NCI-H2196 (cell line): ENCODE results near the gene GCLC.

ENCODE experiments used
- DNase-seq: peaks from one replicate; lab custom pipeline; 2025; ENCODE audit not compliant: unreplicated experiment; lab: John Stamatoyannopoulos, UW

The GCLC gene

DNA sequence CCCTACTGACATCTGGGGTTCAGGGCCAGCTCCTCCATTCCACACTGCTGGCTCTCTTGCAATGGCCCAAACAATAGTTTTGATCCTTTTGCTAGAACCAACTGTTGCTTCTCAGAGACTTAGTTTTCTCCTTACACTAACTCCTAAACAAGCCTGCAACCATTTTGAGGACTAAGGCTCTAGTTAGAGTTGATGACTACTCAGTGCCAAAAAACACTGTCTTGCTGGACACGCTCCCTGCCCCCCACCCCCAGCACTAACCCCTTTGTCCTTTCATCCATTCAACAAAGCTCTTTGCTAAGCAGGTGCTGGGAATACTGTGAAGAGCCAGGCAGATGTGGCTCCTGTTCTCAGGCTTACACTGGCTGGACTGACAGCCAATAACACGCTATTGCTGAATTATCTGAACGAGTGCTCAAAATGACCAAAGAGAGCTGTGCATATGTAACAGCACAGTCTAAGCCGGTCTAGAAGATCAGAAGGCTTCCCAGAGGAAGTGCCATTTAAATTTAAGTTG, 17.6 kb downstream of the GCLC start:
- DNase-seq: peak; percentile 58

DNA sequence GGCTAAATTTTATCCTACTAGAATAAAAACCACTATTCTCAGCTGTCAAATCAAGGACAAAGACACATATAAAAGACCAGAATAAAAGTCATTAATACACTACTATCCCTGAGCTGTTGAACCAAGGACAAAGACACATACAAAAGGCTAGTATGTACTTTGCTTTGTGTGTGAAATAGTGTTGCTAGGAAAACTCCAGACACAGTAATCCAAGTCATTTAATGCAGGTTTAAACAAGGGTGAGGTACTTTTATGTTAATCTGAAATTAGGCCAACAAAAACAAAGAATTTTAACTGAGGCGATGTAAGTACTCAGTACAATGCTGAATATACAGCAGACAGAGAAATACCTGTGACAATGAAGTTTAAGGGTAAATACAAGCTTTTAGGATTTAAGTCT, 18.9 kb downstream of the GCLC start:
- DNase-seq: no peak

GRCh38 chr6:53524455-53524815, 20.5 kb downstream of the GCLC start:
- DNase-seq: no peak

DNA sequence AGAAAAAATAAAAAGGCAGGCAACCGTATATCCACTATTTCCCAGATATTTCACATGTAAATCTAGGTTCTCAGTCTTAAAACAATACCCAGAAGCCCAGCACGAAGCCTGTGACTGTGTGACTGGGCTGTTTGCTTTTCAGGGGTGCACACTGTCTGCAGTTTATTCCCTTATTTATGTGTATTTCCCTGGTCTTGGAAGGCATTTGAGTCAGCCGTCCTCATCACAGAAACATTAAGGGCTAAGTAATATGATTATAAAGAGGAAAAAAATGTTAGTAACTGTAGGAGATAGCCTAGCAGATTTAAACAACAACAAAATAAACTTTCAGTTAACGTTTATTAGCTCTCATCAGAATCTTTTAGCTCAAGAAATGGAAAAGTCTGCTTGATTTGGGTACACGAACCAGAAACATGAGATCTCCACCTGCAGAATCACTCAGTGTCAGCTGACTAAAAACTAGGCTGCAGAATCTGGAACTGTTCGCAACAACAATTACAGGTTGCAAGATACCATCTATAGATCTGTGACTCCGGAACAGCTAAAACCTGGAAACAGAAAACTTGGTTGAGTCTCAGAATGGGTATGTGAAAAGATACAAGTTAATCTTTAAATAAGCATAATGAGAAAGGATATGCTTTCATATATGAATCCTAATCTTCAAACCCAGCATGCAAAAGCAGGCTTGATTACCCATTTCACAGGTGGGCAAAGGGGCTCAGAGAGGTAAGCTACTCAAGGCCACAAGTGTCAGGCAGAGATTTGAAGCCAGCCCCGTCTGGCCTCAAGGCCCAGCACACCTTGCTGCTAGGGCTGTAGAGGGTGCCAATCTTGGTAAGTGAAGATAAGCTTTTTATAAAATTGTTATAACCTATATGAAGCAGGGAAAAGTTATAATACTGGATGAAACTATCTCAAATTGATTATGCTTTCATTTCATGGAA, 21.1 kb downstream of the GCLC start:
- no peak for DNase-seq

DNA sequence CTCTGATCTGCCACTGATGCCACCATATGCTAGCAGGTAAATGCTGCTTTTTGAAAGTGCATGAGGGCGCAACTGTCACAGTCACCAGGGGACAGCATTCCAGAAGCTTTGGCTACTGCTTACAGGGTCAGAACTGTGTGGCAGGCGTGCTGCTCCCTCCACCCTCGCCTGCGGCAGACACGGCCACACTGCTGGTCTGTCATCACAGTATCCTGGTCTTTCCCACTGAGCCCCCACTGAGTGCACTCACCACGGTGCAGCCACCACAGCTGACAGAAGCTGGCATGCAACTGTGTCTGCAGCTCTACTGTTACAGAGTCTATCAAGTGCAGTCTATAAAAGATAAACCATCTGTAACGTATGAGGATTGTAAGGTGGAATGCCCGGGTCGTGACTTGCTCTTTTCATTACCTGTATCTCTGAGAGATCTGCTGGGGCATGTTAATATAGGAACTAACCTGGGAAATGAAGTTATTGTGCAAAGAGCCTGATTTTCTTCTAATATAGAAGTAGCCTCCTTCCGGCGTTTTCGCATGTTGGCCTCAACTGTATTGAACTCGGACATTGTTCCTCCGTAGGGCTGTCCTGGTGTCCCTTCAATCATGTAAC, 24.5 kb downstream of the GCLC start:
- DNase-seq: no peak

DNA sequence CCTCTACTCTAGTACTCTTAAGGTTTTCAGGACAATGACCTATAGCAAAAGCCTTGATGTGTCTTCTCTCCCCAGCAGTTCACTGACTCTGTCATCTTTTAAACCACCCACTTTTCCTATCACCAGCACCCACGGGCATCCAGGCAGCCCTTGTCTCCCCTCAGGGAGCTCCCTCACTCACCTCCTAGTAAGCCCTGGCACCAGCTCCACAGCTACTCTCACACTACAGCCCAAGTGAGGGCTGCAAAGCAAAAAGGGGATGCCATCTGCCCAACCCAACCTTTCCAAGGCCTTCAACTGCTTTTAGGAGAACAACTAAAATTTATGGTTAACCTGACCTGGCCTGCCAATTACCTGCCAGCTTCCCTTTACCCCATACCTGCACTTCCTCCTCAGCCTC, 26.0 kb downstream of the GCLC start:
- no peak for DNase-seq

DNA sequence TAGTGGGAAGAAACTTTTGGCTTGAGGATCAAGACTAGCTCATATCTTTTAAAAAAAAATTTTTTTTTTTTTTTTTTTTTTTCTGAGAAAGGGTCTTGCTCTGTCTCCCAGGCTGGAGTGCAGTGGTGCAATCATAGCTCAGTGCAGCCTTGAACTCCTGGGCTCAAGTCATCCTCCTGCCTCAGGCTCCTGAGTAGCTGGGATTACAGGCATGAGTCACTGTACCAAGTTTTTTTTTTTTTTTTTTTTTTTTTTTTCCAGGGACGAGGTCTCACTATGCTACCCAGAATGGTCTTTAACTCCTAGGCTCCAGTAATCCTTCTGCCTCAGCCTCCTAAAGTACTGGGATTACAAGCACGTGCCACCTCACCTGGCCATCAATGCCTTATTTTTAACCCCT, 27.9 kb downstream of the GCLC start:
- no peak for DNase-seq

GRCh38 chr6:53514677-53515076, 30.2 kb downstream of the GCLC start:
- DNase-seq: no peak

GRCh38 chr6:53513519-53513966, 31.4 kb downstream of the GCLC start:
- no peak for DNase-seq

- DNase-seq: no peak
These were observed 31.8 kb downstream of the GCLC start for GRCh38 chr6:53513056-53513455.

DNA sequence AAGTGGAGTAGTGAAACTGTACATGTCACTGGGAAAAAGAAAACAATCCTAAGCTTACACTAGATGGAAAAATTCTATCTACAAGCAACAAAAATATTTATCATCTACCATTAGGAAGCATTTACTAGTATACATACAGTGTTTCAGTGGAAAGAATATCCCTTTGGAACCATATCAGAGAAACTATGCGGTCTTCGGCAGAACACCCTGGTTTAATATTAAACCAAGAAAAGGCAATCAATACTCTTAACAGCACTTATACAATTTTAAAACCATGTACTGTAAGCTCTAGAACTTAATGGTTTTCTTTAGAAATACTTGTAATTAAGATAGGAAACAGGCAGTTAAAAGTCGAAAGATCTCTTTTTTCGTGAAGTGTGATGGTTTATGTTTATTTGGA, 32.3 kb downstream of the GCLC start:
- DNase-seq: no peak

GRCh38 chr6:53510746-53511145, 34.2 kb downstream of the GCLC start:
- no peak for DNase-seq

DNA sequence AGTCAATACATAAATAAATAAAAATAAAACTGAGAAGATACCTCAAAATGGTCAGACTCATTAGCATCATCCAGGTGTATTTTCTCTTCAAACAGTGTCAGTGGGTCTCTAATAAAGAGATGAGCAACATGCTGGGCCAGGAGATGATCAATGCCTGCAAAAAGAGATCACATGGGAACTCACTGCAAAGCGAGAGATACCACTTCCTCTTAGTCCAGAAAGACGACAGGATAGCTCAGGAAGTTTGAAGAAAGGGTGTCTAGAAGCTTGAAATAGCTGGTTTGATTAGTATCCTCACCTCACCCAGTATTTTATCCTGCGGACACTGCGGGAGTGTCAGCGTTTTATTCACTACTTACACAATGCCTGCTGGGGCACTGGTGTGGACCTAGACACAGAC, 38.0 kb downstream of the GCLC start:
- no peak for DNase-seq

GRCh38 chr6:53504512-53504911, 40.4 kb downstream of the GCLC start:
- no peak for DNase-seq

DNA sequence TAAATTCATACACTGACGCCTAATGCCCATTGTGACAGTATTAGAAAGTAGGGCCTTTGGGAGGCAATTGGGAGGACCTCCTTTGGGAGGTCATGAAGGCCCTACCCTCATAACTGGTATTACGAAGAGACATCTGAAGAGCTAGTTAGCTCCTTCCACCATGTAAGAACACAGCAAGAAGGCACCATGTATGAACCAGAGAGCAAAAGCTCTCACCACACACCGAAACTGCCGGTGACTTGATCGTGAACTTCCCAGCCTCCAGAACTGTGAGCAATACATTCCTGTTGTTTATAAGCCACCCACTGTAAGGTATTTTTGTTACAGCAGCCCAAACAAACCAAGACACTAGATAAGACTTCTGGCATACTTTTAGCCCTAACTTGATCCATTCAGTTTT, 41.8 kb downstream of the GCLC start:
- no peak for DNase-seq

GRCh38 chr6:53501432-53501831, 43.5 kb downstream of the GCLC start:
- DNase-seq: no peak

DNA sequence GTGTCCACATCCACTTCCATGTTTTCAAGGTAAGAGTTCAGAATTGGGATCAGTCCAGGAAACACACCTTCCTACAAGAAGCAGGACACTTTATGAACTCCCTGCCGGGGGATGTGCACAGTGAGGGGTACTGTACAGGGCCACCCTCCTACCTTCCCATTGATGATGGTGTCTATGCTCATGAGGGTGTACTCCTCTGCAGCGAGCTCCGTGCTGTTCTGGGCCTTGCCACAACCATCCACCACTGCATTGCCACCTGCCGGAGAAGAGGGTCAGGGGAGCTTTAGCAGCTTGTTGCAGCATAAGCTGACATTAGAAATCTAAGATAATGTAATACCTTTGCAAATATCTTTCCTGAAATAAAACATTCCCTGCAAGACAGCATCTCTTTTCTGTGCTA, 44.8 kb downstream of the GCLC start:
- DNase-seq: no peak

DNA sequence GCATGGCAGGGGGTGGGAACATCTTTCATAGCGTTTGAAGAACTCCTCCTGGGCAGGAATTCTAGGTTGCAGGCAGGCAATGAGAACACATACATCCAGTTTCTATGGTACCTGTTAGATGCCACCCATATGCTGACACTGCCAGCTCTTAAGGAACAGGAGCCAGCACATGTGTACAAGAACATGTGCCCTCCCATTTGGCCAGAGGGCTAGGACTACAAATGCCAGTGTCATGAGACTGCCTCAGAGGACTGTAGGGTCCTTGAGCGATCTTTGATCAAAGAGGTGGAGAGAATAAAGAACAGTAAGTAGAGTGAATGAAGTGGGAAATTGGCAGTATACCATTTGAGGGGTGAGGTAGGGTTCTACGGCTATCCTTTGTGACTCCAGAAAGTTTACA, 45.8 kb downstream of the GCLC start:
- DNase-seq: no peak

- no peak for DNase-seq
These were observed 46.3 kb downstream of the GCLC start for GRCh38 chr6:53498649-53499048.

GRCh38 chr6:53497905-53498304, 47.0 kb downstream of the GCLC start:
- DNase-seq: no peak

GRCh38 chr6:53496797-53497375, 48.0 kb downstream of the GCLC start:
- DNase-seq: no peak
